Muscle layer of duodenum (tissue), 2 donors: ENCODE data around the gene PPP1R26.
"Not testable (repeated sequence)": the region's sequence is repeated elsewhere in the genome, so short reads cannot be mapped to it uniquely, and the experiment has no call there.

Experiments used
- H3K27ac ChIP-seq: one replicate; pipeline ENCODE4 v1.7.0; 2013; ENCODE audit warnings: mild to moderate bottlenecking, low read length
- H3K27me3 ChIP-seq: one replicate; pipeline ENCODE4 v1.7.0; 2013; ENCODE audit warnings: low read depth, mild to moderate bottlenecking, control low read depth, low read length
- H3K36me3 ChIP-seq, 2 donors: one replicate each; pipeline ENCODE4 v1.7.0; 2013; ENCODE audit warnings: low read length in 2 of 2, control low read depth in 1 of 2, mild to moderate bottlenecking in 1 of 2; ENCODE audit not compliant: insufficient read depth in 2 of 2, control insufficient read depth in 1 of 2
- H3K4me1 ChIP-seq, 2 donors: one replicate each; pipeline ENCODE4 v1.7.0; 2013; ENCODE audit warnings: low read length in 2 of 2, mild to moderate bottlenecking in 2 of 2, control low read depth in 1 of 2, moderate library complexity in 1 of 2; ENCODE audit not compliant: insufficient read depth in 2 of 2, control insufficient read depth in 1 of 2
- H3K4me3 ChIP-seq, 2 donors: one replicate each; pipeline ENCODE4 v1.7.0; 2013; ENCODE audit warnings: low read length in 2 of 2, low read depth in 1 of 2, mild to moderate bottlenecking in 1 of 2
- H3K9me3 ChIP-seq, 2 donors: one replicate each; pipeline ENCODE4 v1.7.0; 2013; ENCODE audit warnings: low read length in 2 of 2, control low read depth in 1 of 2, mild to moderate bottlenecking in 1 of 2; ENCODE audit not compliant: control insufficient read depth in 1 of 2
- donor health status: healthy.

PPP1R26 gene

DNA sequence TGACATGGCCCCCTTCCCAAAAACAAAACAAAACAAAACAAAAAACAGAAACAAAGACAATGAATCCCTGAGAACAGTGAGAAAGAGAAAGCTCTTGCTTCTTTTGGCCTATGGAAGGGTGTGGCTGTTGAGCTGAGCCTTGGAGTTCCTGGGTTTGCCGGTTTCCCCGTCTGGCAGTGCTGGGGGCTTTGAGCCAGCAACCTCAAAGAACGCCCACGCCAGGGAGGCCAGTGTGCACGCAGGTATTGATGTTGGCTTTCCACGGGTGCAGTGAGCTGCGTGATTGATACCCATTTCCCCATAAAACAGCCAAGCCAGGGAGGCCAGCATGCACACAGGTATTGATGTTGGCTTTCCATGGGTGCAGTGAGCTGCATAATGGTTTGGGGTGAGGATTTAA is 33.3 kb downstream of the PPP1R26 start:
- Histone ChIP-seq H3K27ac (no peak overlapping the region), H3K27me3 (no peaks in the 10 kb centered on the region), H3K4me3 (no peak overlapping the region)

DNA sequence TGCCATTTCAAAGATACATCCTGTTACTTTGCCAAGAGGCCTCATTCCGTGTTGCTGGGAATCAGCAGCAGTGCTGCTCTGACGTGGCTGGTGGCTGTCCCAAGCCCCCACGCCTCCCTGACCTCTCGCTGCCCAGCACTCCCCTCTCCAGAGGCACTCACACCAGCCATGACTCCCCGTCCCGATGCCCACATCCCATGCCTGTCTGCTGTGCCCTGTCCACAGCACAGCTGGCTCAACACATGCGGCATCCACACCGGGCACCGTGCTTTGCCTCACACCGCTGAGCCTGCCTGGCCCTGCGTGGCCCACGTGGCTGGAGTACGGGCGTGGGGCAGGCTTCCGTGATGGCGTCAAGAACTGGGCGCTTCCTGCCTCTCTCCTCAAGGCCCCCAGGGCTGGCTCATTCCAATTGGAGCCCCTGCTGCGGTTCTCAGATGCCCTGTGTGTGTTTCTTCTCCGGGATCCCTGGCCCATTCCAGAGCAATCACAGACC is 33.8 kb downstream of the PPP1R26 start:
- no peak overlapping the region for H3K27ac ChIP-seq
- H3K9me3 ChIP-seq = peaks cover 0 to 4% of the 10 kb centered on the region in 2 donors

More for the DNA sequence above, 33.3 kb downstream of the PPP1R26 start:
- Histone ChIP-seq H3K4me1 (no peaks in the 10 kb centered on the region), H3K9me3 (peaks cover 0 to 4% of the 10 kb centered on the region in 2 donors), H3K36me3 (no peaks in the 10 kb centered on the region)

GRCh38 chr9:135513906-135514305 is 34.3 kb downstream of the PPP1R26 start:
- not testable (repeated sequence) for H3K27me3 ChIP-seq, H3K27ac ChIP-seq, H3K4me3 ChIP-seq, H3K36me3 ChIP-seq, H3K9me3 ChIP-seq, H3K4me1 ChIP-seq

More for the DNA sequence above, 33.8 kb downstream of the PPP1R26 start:
- Histone ChIP-seq H3K27me3 (no peaks in the 10 kb centered on the region), H3K36me3 (no peaks in the 10 kb centered on the region), H3K4me1 (no peaks in the 10 kb centered on the region), H3K4me3 (no peak overlapping the region)

DNA sequence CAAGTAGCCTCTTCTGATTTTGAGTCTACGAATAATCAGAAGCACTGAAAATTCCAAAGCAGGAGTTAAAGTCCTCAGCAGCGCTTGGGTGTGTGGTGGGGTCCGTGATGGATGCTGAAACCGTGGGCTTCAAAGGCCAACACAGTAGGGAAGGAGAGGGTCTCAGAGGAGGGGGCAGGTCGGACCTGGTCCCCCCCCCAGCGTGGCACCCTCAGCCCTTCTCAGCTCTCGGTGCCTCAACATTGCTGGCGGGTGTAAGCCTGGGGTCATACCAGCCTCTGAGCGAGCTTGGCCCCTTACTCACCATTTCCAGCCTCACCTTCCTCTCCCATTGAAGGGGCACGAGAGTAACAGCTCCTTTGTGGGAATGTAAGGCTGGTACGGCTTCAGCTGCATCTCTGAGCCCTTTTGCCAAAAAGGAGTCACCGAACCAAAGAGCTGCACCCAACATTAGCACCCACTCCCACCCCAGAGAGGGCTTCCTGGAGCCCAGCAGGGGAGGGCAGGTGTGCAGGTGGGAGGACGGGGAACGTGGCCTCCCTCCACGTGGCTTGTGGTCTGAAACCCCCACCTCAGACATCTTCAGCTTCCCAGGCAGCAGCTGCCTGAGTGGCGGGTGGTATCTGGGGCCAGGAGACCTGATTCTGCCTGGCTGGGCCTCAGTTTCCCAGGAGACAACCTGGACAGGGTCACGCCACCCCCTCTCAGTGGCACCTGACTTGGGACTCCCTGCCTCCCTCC is 34.9 kb downstream of the PPP1R26 start:
- peaks cover 0 to under 1% of the 10 kb centered on the region in 2 donors for H3K9me3 ChIP-seq
- no peak overlapping the region for H3K27ac ChIP-seq
- no peaks in the 10 kb centered on the region for H3K36me3 ChIP-seq
- H3K27me3 ChIP-seq = no peaks in the 10 kb centered on the region
- H3K4me3 ChIP-seq = no peak overlapping the region
- no peaks in the 10 kb centered on the region for H3K4me1 ChIP-seq

DNA sequence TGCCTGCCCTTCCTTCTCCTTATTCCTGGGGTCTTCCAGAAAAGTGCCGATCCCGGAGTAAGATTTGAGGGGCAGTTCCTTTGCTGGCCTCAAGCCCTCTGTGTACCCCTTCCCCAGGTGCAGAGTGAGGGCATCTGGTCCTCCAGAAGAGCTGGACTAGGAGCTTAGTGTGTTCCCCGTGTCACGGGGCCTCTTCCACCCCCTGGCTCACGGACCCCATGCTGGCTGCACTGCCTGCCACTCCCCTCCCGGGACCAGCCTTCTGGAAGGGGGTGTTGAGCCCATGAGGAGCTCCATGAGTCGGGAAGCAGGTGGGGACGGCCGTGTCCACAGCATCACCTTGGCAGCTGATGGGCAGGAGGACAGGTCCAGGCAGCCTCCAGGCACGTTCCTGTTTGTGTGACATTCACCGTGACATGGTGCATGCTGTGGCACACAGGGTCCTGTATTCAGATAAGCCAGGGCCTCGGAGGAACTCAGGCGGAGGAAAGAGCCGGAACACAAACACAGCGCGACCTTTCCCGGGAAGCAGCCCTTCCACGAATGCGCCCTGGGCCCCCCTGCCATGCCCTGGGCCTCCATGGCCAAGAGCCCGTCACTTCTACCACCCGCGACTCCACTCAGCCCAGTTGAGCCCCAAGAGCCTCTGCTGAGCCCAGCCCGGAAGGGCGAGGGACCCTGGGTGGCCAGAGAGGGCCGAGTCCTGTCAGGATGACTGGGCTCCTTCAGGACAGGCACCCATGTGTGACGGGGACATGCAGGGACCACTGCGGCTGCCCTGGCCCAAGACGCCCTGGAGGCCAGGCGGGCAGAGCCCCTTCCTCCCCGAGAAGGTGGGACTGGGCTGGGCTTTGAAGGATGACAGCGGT is 35.7 kb downstream of the PPP1R26 start:
- Histone ChIP-seq H3K27me3 (no peaks in the 10 kb centered on the region), H3K4me3 (no peak overlapping the region), H3K36me3 (no peaks in the 10 kb centered on the region), H3K27ac (no peak overlapping the region), H3K9me3 (no peaks in the 10 kb centered on the region), H3K4me1 (no peaks in the 10 kb centered on the region)

DNA sequence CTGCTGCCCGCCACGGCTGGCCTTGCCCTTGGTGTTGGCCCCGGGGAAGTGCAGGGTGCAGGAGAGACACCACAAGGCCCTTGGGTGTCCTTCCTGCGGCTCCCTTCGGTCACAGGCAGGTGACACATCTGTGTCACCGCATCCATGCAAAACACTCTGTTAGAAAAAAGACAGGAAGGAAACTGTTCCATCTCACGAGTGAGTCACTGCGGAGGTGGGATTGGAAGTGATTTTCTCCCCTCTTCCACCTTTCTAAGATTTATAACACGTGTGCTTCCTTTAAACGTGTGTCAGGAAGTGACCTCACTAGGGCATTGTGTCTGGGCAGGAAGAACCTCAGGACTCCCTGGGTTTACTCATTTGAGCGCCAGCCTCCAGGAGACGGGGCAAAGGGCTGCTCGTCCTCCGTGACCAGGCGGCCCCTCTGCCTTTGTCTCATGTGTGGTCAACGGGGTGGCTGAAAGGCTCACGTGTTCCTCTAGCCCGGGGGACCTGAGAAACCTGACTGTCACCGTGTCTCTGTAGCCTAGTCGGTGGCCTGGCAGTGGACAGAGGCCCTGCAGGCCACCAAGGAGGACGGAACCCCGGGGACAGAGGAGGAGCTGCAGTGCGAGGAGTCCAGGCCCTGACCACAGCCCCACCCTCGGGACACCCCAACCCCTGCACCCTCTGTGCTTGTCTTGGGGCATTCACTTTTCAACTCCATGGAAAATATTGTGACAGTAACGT is 36.7 kb downstream of the PPP1R26 start:
- Histone ChIP-seq H3K27ac (no peak overlapping the region), H3K9me3 (no peaks in the 10 kb centered on the region), H3K4me1 (no peaks in the 10 kb centered on the region), H3K36me3 (no peaks in the 10 kb centered on the region), H3K4me3 (no peak overlapping the region), H3K27me3 (no peaks in the 10 kb centered on the region)

GRCh38 chr9:135517407-135517822 is 37.8 kb downstream of the PPP1R26 start:
- Histone ChIP-seq H3K4me1 (no peaks in the 10 kb centered on the region), H3K27me3 (no peaks in the 10 kb centered on the region), H3K4me3 (no peak overlapping the region), H3K36me3 (no peaks in the 10 kb centered on the region), H3K27ac (no peak overlapping the region), H3K9me3 (no peaks in the 10 kb centered on the region)

DNA sequence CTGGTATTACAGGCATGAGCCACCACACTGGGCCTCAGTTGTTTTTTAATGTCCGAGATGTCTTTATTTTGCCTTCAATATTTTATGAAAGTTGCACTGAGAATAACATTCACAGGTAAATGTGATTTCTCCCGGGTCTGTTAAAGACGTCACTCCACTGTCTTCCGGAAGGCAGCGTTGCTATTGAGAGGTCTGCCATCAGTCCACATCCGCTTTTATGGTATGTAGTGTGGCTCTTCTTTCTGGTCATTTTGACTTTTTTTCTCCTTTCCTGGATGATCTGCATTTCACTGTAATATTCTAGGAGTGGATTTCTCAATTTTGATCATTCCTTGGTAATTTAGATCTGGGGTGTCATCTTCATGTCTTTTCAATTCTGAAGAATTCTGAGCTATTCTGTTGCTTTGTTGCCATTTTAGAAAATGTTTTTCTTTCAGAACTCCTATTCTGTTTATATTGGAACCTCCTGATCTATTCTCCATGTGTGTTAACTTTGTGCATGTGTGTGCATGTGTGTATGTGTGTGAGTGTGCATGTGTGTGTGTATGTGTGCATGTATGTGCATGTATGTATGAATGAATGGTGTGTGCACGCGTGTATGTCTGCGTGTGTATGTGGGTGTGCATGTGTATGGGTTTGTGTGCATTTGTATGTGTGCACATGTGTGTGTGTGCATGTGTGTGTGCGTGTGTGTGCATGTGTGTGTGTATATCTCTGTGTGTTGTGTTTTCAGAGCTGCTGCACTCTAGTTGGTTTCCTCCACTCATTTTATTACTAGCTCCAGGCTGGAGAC is 39.8 kb downstream of the PPP1R26 start:
- Histone ChIP-seq H3K27me3 (no peaks in the 10 kb centered on the region), H3K4me1 (no peaks in the 10 kb centered on the region), H3K36me3 (no peaks in the 10 kb centered on the region), H3K9me3 (no peaks in the 10 kb centered on the region), H3K4me3 (no peak overlapping the region), H3K27ac (no peak overlapping the region)

- H3K36me3 ChIP-seq = no peaks in the 10 kb centered on the region
- H3K4me1 ChIP-seq = no peaks in the 10 kb centered on the region
- H3K27me3 ChIP-seq = no peaks in the 10 kb centered on the region
- H3K27ac ChIP-seq = no peak within 1 kb of the TSS
- no peak within 1 kb of the TSS for H3K4me3 ChIP-seq
- no peaks in the 10 kb centered on the region for H3K9me3 ChIP-seq
Observed at GRCh38 chr9:135520916-135521607, 41.5 kb downstream of the PPP1R26 start, which contains the start of gene LCN1. Gene LCN1 (plus strand): TSS chr9:135521440. CDS start chr9:135521498, 58 bp downstream.

DNA sequence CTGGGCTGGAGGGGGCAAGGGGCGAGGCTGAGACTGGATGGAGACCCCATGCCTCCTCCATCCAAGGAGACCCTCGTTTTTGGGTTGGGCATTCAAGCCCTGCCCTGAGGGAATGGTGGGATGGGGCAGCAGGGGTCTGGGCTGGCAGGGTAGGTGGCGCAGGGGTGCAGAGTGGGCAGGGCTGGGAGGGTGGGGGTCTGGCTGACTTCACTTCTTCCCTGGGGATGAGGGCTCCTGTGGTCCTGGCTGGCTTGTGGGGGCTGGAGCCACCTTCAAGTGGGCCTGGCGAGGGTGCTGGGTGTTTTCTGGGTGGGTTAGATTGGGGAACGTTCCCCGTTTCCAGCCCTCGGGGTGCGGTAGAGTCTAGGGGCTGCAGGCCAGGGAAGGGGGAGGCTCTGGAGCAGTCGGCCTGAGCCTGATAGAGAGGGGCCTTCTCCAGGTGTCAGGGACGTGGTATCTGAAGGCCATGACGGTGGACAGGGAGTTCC is 42.1 kb downstream of the PPP1R26 start:
- Histone ChIP-seq H3K36me3 (no peaks in the 10 kb centered on the region), H3K27ac (no peak overlapping the region), H3K4me3 (no peak overlapping the region), H3K9me3 (no peaks in the 10 kb centered on the region), H3K4me1 (no peaks in the 10 kb centered on the region), H3K27me3 (no peaks in the 10 kb centered on the region)
